Lung (tissue), 12 donors: Measurements from ENCODE around the gene KRT73. TPM values are rescaled to one million over a fixed set of nuclear protein-coding genes. Genes with fewer than 3 reads are reported as not detected.

ENCODE experiments used
- ATAC-seq: fragments of 200-7000 bp; cut with Tn5 transposase; one replicate; pipeline ENCODE4 v1.9.1; 2020; ENCODE audit warnings: moderate number of reproducible peaks; ENCODE audit not compliant: insufficient read depth, low FRiP score
- DNase-seq, 3 donors: peaks; one replicate each; pipeline ENCODE4 v3.0.0-alpha.2; 2013 to 2017
- H3K27ac ChIP-seq, 2 donors: one replicate each; pipeline ENCODE4 v1.5.1; 2013; ENCODE audit warnings: mild to moderate bottlenecking in 2 of 2, moderate library complexity in 2 of 2, control low read depth in 1 of 2, inconsistent platforms in 1 of 2, low read depth in 1 of 2, low read length in 1 of 2
- H3K27me3 ChIP-seq, 3 donors: one replicate each; pipeline ENCODE4 v1.5.1; 2013; ENCODE audit warnings: low read length in 2 of 3; ENCODE audit not compliant: control insufficient read depth in 3 of 3, insufficient read depth in 3 of 3
- H3K36me3 ChIP-seq, 4 donors: one replicate each; pipeline ENCODE4 v1.5.1; 2013; ENCODE audit warnings: low read length in 4 of 4, mild to moderate bottlenecking in 1 of 4, moderate library complexity in 1 of 4; ENCODE audit not compliant: control insufficient read depth in 4 of 4, insufficient read depth in 4 of 4
- H3K4me1 ChIP-seq, 5 donors: one replicate each; pipeline ENCODE4 v1.5.1; 2013; ENCODE audit warnings: low read length in 5 of 5, mild to moderate bottlenecking in 2 of 5, moderate library complexity in 1 of 5; ENCODE audit not compliant: control insufficient read depth in 5 of 5, insufficient read depth in 5 of 5
- H3K4me3 ChIP-seq: one replicate; pipeline ENCODE4 v1.5.1; 2013; ENCODE audit warnings: mild to moderate bottlenecking, control low read depth, moderate library complexity
- H3K9ac ChIP-seq, 2 donors: one replicate each; pipeline ENCODE4 v1.5.1; 2013; ENCODE audit warnings: low read length in 2 of 2, control low read depth in 1 of 2; ENCODE audit not compliant: insufficient read depth in 1 of 2
- H3K9me3 ChIP-seq, 4 donors: one replicate each; pipeline ENCODE4 v1.5.1; 2013; ENCODE audit warnings: low read length in 3 of 4, mild to moderate bottlenecking in 1 of 4, moderate library complexity in 1 of 4; ENCODE audit not compliant: control insufficient read depth in 4 of 4, insufficient read depth in 3 of 4
- WGBS, 2 donors: extraction: QIAGEN DNeasy Blood & Tissue Kit; methylation state at CpG; one replicate each; pipeline ENCODE4 v1.1.7; 2013; 5-methylcytosine and 5-hydroxymethylcytosine counted together
- polyA plus RNA-seq, 2 donors: library from polyadenylated mRNA; stranded (reverse); fragments of 200-250 nt; gene quantifications; one replicate each; pipeline ENCODE4 v1.2.1, GENCODE V29; 2013
- total RNA-seq, 2 donors: library from RNA; depleted of rRNA in 1 of 2; stranded (reverse); fragments of >200 nt in 1 of 2; gene quantifications; one replicate each; pipeline ENCODE4 v1.2.1, GENCODE V29; 2014 to 2021
- TF ChIP-seq, protein P1 (sequence below): IDR thresholded peaks from 2 replicates; pipeline ENCODE4 v1.5.1; 2012; ENCODE audit warnings: mild to moderate bottlenecking; ENCODE audit errors: control extremely low read depth, extremely low read depth
- donor health status: control.
- donor health status: control.
- donor health status: Bipolar disorder and iron deficiency.
- donor health status: healthy.
- donor health status: DM: yes; HTN: yes; CAD: no.

KRT73 gene
- total and polyA plus RNA-seq, 4 donors, result 0.07 TPM; not detected in 3

DNA sequence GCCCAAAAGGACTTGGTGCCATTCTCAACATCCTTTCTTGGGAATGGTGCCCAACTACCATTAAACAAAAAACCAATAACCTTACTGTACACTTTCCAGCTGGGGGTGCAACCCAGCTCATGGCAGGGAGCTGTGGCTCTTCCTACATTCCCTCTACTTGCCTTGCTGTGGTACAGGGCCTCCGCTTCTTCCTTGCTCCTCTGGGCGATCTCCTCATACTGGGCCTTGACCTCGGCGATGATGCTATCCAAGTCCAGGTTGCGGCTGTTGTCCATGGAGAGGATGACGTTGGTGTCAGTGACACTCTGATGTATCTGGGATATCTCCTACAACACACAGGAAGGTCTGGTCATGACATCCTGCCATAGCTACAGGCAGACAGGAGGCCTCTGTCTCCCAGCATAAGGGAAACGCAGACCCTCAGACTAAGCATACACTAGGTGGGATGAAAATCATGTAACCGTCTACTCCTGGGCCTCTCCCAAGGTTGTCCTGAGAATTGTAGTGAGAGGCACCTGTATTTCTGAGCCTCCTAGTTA lies 29.7 kb upstream of the KRT73 start:
- Histone ChIP-seq H3K36me3 (no peaks in the 10 kb centered on the region), H3K9me3 (no peaks in the 10 kb centered on the region), H3K4me1 (no peaks in the 10 kb centered on the region), H3K27me3 (peaks cover 0 to 4% (median 0%) of the 10 kb centered on the region in 3 donors), H3K9ac (no peak overlapping the region), H3K4me3 (no peak overlapping the region), H3K27ac (no peak overlapping the region)
- TF ChIP-seq, protein P1, sequence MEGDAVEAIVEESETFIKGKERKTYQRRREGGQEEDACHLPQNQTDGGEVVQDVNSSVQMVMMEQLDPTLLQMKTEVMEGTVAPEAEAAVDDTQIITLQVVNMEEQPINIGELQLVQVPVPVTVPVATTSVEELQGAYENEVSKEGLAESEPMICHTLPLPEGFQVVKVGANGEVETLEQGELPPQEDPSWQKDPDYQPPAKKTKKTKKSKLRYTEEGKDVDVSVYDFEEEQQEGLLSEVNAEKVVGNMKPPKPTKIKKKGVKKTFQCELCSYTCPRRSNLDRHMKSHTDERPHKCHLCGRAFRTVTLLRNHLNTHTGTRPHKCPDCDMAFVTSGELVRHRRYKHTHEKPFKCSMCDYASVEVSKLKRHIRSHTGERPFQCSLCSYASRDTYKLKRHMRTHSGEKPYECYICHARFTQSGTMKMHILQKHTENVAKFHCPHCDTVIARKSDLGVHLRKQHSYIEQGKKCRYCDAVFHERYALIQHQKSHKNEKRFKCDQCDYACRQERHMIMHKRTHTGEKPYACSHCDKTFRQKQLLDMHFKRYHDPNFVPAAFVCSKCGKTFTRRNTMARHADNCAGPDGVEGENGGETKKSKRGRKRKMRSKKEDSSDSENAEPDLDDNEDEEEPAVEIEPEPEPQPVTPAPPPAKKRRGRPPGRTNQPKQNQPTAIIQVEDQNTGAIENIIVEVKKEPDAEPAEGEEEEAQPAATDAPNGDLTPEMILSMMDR, result no peak
- ATAC-seq (no peak), DNase-seq (no peak)
- WGBS, 2 donors, result 93 to 95% methylated on average over 8 of the region's 8 CpGs

DNA sequence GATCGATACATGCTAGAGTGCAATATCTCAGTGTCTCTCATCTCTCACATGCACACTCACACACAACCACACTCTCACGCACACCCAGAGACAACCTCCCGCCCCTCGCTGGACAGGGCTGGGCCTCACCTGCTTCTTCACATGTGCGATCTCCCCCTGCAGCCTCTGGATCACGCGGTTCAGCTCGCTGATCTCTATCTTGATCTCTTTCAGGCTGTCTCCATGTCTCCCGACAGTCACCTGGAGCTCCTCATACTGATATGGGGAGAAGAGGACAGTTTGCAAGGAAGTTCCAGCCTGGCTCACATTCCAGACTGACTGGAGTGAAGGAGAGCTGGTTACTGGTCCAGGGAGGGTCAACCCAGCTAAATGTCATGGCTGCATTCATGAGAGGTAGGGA lies 29.2 kb upstream of the KRT73 start:
- DNase-seq, result no peak
- H3K9me3 ChIP-seq, result no peaks in the 10 kb centered on the region
- H3K9ac ChIP-seq, result no peak overlapping the region
- WGBS, 2 donors, result 87 to 95% methylated on average over 9 of the region's 9 CpGs
- no peak overlapping the region for H3K27ac ChIP-seq
- TF ChIP-seq, protein P1, result no peak
- no peak overlapping the region for H3K4me3 ChIP-seq
- ATAC-seq, result no peak
- H3K36me3 ChIP-seq, result no peaks in the 10 kb centered on the region
- H3K27me3 ChIP-seq, result peaks cover 0 to 4% (median 0%) of the 10 kb centered on the region in 3 donors
- no peaks in the 10 kb centered on the region for H3K4me1 ChIP-seq

DNA sequence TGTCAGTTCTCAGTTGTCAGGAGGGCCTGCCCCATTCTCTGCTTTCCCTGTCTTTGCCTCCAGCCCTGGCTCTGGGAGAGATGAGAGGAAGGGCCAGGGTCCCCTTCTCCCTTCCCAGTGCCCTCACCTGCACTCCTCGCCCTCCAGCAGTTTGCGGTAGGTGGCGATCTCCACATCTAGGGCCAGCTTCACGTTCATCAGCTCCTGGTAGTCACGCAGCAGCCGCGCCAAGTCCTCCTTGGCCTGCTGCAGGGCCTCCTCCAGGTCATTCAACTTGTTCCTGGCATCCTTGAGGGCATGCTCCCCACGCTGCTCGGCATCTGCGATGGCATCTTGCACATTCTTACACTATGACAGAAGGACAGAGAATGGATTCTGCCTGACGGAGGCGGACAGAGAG lies 28.3 kb upstream of the KRT73 start:
- Histone ChIP-seq H3K4me1 (no peaks in the 10 kb centered on the region), H3K27ac (no peak overlapping the region), H3K36me3 (no peaks in the 10 kb centered on the region), H3K27me3 (peaks cover 0 to 4% (median 0%) of the 10 kb centered on the region in 3 donors), H3K4me3 (no peak overlapping the region), H3K9me3 (no peaks in the 10 kb centered on the region), H3K9ac (no peak overlapping the region)
- TF ChIP-seq, protein P1, result no peak
- ATAC-seq, result no peak
- no peak for DNase-seq
- WGBS, 2 donors, result 87 to 93% methylated on average over 12 of the region's 12 CpGs

DNA sequence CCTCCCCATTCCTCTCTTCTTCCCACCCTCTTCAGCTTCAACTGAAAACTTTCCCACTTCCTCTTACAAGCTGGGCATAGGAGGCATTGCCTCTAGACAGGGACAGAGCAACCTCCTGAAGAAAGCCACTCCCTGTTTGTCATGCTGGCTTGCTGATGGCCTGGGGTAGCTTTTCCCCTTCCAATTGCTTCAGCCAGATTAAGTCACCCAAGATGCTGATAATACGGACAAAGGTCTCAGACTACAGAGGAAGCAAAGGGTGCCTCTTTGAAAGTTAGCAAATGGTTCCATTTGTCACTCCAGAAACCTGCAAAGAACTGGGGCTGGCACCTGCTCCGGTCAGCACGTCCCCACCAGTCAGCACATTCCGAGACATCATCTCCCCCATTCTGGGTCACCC lies 27.6 kb upstream of the KRT73 start:
- Histone ChIP-seq H3K36me3 (no peaks in the 10 kb centered on the region), H3K27me3 (peaks cover 0 to 4% (median 0%) of the 10 kb centered on the region in 3 donors), H3K4me3 (no peak overlapping the region), H3K27ac (no peak overlapping the region), H3K9me3 (no peaks in the 10 kb centered on the region), H3K9ac (no peak overlapping the region), H3K4me1 (no peaks in the 10 kb centered on the region)
- DNase-seq (no peak), ATAC-seq (no peak)
- WGBS, 2 donors, result 71 to 77% methylated on average over 4 of the region's 4 CpGs
- TF ChIP-seq, protein P1, result no peak
